NCI-H2029 (cell line): ENCODE results near the gene PRIMA1.

Source experiments
- DNase-seq: peaks from one replicate; lab custom pipeline; 2025; lab: John Stamatoyannopoulos, UW

Gene PRIMA1

DNA sequence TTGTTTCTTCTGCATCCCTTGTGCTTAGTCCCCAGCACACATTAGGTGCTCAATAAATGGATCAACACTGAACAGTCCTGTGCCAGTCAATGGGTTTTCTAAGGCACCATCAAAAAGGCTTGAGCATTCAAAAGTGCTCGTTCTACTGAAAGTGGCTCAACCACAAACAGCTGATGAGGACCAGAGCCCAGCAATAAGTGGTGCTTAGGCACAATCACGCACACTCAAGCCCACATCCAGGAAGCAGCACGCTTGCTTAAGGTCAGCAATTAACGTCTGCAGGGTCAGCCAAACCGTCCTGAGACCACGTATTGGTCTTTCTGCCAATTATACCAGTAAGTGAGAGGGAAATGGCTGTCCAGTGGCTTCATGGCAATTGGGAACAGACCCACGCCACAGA is 56.5 kb downstream of the PRIMA1 start:
- peak; percentile 71 for DNase-seq

DNA sequence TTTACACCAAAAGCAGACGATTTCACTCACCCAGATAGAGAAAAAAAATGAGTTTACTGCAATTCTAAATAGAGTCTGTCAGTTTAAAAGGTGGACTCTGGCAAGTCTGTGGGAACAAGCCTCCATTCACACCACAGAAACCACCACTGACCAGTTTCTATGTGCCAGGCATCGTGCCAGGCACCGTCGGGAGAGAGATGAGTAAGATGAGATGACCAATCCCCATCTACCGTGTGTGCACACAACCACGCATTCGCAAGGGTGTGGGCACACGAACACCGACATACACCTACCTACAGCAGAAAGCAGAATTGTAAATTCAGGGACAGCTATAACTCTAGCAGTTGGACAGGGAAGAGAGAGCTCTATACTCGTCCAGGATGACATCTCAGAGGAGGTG is 58.3 kb downstream of the PRIMA1 start:
- peak; percentile 15 for DNase-seq

DNA sequence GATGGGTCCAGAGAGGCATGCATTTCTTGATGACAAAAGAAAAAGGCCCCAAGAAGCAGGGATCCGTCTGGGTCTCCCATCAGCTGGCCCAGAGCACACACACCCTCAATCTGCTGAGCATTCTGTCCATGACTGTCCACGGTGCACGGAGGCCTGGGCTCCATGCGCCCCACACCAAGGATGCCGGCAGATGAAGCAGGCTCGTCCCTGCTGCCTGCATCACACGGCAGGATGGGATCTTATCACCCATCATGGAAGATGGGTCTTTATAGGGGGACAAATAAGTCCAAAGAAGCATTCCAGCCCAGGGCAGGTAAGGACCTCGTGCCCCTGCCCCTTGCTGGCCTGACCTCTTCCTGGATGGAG is 59.7 kb downstream of the PRIMA1 start:
- no peak for DNase-seq

DNA sequence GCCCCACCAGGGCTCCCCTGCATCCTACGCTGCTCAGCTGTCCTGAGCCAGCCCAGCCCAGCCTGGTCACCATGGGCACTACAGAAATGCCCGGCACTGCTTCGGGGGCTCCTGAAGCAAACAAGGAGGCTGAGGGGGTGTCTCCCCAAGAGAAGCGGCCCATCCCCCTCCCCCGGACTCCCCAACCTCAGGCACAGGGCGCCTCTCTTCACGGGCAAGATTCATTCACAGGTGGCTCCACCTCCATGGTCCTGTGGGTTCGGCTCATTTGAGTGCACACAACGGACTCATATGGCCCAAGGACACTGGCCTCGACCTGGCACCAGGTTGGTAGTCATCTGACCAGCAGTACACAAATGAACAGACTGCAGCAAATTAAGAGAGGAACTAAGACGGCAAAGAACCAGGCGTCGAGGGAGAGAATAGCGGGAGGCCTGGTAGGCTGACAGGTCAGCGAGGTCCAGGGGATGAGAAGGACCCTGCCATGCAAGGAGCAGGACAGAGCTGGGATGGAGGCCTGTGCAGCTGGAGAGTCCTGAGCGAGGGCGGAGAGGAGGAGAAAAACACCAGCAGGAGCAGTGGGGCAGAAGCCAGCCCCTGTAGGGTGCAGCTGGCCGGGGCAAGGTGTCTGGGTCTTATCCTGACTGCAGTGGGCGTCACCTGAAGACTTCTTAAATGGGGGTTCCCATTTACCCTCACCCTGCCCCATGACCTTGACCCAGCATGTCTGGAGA is 60.2 kb downstream of the PRIMA1 start:
- no peak for DNase-seq

DNA sequence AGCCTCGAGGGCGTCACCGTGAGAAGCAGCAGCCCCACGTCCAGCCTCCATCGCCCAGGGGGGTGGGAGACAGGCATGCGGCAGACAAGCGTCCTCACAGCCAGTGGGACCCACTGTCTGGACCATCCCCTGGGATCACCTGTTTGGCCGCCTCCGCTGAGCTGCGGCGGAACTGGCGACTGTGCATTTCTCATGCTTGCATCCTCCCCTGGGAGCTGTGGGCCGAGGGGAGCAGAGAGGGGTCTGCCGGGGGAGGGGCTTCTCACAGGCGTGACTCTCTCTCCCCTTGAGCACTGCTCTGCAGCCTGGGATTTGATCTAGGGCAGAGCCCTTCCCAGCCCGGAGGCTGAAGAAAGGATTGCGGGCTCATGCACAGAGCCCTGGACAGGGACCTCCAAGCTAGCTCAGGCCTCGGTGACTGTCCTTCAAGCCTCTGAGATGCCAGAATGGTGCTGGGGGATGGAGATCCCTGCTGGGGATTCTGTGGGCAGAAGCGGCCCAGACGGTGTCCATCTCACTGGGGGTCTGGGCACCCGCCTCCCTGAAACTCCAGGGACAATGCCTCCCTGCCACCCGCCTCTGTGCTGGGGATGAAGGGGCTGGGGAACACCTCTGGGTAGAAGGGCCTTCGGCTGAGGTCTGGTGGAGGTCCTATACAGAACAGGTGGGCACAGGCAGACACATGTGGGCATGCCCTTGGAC is 61.1 kb downstream of the PRIMA1 start:
- no peak for DNase-seq

DNA sequence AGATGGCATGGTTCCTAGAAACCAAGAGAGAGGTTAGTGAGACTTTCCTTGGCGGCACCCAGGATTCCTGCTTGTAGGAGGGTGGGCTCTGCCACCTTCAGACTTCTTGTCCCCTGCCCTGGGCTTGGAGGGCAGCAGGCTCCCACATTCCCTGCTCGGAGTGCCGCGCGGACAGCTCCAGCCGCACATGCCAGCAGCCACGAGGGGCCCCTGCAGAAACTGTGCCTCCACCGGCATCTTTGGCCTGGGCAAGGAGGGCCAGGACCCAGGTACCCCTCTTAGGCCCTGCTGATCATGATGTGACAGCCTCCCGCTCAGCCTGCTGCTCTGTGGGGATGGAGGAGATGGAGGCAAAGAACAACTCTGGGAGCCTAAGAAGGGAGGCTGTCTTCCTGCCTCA is 62.3 kb downstream of the PRIMA1 start:
- no peak for DNase-seq

DNA sequence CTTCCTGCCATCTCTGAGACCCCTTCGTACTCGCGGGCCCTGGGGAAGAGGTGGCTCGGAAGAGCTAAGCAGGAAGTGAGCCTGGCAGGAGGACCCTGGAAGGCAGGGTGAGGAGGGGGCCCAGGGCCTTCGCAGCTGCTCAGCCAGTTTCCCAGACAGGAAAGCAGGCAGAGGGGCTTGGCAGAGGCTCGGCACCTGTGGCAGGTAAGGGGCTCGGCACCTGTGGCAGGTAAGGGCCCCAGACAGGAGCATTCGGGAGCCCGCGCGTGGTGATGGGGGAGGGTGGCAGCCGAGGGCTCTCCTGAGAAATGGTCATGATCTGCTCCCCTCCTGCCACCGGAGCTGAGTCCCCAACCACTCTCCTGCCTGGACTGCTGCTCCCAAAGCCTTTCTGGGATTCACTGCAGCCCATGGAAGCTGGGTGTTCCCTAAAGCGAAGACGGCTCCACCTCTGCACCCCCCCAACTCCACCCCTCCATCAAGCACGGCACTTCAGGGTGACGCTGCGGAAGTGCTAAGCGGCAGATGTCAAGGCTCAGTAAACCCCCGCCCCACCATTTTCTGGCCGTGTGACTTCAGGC is 63.2 kb downstream of the PRIMA1 start:
- no peak for DNase-seq

DNA sequence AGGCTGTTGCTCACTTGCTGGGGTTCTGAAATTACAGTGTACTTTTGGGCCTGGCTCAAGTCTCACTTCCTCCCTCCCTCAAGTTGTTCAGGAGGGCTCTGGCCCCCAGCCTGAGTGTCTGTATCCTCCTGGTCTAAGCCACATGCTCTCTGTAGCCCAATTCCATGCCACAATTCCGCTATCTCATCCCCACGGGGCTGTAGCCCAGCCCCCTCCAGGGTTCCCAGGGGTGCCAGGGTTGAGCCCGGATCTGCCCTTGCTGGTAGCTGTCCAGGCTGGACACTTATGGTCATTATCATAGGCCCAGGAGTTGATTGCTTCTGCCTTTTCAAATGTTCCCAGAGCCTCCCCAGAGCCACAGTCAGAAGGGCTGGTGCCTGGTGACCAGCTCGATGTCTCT is 65.3 kb downstream of the PRIMA1 start:
- no peak for DNase-seq

DNA sequence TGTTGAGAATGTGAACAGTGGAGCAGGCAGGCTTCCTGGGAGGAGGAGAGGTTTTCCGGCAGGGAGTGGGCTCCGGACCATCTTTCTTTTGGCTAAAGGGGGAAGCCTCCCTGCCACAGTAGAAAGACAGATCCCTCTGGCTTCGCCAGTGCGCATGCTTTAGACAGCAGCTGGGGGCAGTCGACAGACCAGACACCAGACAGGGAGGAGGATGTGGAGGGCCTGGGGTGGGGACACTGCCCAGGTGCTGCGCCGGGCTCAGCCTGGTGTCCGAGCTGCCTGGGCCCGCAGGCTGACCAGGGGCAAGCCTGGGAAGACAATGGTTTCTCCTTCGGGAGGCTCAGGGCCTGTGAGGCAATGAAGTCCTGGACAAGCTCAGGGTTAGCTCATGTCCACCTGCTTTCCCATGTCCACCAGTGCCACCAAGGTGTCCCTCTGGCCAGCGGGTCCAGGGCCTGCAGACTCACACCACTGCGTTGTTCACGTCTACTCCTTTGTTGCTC is 67.3 kb downstream of the PRIMA1 start:
- DNase-seq = no peak

DNA sequence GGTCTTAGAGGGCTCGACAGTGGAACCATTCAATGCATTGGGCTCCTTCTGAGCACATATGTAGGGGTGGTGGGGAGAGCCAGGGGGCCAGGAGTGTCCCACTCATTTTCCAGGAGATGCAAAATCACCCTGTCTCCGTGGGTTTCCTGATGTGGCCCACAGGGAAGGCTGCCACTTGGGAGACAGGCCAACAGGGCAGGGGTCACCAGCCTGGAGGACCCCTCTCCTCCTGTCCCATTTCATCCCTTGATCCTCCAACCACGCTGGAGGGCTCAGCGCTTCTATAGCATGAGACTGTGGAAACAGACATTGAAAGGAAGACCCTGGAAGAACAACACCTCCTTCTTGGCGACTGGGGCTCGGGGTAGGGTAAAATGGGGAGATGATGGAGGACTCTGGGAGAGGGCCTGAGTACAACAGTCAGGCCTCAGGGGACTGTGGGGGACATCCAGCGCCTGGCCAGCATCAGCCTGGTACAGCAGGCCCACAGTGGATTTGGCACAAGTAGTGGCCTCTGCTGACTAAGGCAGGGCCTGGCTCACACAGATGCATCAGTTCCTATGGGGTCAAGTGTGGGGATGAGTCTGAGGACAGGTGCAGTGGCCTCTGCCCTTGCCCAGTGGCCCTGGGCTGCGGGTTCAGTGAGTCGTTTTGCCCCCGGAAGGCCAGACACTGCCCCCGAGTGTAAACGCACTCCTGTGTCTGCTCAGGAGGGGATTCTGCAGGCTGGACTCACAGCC is 68.0 kb downstream of the PRIMA1 start:
- no peak for DNase-seq

DNA sequence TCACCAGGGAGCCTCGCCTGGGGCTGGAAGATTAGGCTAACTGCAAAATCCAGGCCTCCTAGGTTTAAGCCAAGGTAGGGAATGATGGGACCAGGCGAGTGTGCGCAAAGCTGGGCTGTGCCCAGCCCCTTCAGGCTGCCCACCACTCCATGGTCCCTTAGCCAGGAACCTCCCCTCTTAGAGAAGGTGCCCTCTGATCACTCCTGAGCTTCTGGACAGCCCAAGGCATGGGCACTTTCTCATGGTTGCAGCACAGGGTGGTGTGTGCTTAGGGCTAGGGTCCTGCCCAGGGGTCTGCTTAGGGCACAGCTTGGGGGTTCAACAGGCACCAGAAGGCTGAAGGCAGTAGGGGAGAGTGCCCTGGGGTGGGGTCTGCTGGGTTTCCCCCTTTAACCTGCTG is 69.0 kb downstream of the PRIMA1 start:
- no peak for DNase-seq

DNA sequence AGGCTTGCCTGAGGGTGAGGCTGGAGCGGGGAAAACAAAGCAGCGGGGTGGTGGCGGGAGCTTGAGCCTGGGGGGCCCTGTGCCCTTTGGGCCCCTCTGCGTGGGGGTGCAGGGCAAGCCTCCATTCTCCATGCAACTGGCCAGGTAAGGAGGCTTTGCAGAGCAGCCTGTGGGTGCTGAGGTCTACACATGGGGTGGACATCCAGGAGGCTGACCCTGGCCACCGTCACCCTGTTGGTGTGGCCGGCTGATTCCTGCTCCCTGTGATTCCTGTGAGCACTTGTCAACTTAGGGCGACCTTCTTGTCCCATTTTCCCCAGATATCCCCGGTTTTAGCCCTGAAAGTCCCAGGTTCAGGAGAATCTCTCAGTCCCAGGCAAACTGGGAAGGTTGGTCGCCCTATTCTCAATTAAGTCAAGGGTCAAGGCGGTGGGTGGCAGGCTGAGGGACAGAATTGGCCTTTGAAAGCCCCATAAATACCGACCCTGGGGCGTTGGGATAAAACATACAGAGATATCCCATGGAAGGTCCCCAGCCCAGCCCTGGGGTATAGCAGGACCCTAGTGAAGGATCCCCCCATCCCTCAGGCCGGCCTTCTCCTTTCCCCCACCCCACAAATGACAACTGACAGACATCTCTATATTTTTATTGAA is 70.5 kb downstream of the PRIMA1 start:
- no peak for DNase-seq

DNA sequence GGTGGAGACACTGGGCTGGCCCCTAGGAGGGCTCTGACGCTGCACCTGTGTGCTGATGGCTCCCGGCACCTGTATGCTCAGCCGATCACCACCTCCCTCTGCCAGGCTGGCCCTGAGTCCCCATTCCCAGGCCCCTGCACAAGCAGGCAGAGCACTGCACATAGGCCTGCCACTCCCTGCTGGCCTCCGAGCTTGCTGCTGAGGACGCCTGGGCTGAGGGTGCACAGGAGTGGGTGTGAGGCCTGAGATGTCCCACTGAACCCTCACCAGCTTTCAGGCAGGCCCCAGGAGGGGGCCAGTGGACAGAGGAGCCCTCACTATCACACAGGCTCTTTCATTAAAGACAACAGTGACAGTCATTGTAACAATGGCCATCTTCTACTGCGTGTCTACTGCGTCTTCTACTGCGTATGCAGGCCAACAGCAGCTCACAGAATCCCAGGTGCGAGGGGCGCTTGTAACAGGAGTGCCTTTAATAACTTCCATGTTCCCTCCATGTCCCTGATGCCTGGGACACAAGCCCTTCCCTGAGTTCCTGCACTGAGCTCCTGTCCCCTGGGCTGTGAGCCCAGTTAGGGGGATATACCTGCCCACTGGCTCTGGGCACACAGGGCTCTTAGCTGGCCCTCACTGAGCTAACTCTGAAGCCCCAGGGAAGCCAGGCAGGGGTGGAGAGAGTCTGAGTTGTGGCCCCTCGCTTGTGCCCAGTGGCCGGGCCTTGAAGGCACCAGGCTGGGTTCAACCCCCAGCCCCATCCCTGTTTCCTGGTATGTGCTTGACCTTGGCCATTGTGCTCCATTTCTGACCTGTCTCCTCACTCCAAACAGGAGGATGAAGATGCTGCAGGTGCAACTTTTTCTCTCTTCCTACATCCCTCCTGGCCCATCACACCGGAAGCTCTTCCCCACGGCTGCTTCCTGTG is 71.3 kb downstream of the PRIMA1 start:
- no peak for DNase-seq

DNA sequence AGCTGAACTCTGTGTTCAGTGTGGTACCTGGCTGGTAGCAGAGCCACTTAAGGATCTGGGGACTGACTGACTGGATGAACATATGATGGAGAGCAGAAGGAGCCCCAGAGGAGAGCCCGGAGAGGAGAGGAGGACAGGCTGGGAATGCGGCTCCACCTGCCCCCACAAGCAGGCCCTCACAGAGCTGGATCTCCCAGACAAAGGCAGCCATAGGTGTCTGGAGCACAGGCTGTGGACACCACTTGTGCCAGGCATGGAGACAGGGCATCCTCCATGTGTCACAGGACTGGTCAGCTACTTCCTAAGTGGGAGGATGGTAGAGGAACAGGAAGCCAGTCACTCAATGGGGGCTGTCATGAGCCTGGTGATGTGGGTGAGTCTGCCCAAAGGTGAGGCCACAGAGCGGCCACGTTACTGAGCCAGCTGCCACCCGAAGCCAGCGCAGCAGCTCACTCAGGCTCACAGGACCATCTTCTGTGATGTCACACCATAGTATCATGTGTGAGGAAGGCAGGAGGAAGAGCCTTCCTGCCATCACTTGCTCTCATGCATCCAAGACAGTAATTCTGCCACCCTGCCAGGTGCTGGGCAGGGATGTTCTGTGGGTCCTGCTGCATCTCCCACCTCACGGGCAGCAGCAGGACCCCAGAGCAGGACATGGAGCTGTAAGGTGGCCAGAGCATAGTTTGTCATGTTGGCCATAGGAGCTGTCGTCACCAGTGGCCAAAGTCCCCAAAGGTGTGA is 72.1 kb downstream of the PRIMA1 start:
- no peak for DNase-seq

DNA sequence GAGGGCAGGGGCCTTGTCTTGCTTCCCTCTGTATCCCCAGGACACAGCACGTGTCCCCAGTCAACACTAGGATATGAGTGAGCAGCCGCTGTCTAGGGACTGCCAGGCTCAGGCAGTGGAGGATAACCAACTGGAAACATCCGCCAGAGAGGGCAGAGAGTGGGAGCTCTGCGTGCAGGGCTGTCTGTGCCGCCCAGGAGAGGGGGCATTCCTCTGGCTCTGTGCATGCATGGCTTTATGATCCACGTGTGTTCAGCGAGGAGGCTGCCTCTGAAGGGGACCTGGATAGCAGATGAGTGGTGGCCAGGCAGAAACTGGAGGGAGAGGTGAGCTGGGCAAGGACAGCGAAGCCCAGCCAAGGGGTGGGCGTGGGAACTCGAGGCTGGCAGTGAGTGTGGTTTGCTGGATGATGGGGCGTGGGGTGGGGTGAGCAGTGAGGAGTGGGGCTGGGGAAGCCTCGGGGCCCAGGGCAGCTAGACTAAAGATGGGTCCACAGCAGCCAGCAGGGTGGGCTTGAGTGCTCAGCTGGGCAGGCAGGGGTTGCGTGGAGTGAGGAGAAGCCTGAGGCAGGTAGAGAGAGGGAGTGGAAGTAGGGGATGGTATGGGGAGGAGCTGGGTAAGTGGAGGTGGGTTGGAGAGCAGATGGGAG is 72.9 kb downstream of the PRIMA1 start:
- DNase-seq = no peak

DNA sequence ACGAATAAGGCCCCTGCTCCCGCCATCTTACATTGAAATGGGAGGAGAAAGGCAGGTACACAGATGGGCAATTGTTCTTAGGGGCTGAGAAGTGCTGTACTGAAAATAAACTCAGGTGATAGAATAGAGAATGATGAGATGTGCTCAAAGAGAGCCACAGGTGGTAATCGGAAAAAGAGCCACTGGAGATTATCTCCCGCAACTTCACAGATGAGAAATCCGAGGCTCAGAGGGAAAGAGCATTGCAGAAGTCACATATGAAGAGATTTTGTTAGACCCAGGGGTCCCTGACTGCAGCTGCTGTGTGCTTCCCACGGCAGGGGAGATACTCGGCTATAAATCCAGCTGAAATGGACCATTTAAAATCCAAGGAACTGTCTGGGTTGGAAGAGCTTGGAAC is 73.7 kb downstream of the PRIMA1 start:
- no peak for DNase-seq

DNA sequence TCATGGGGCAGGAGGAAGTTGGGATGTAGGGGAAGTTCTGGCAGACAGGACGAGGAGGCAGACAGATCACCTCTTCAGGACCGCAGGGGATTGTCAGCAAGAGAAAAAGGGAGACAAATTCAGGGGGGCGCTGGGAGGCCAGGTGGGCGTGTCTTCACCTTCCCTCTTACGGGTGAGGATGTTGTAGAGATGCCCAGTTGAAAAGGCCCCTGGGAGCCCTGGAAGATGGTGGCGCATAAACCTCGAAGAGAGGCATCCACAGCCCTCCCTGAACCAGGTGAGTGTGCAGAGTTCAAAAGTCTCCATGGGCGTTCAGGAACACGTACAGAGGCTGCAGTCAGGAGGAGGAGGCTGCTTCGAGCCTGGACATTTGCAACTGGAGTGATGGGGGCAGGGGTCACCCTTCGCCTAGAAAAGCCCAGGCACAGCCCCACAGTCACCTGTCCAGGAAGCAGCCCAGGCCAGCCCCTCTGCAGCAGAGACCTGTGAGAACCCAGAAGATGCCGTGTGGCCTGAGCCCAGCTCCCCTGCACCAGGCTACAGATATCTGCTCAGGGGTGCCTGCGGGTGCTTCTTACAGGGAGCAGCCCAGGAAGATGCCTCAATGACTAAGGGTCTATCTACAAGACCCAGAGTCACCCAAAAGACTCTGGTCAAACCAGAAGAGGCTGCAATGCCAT is 74.4 kb downstream of the PRIMA1 start:
- DNase-seq = no peak

DNA sequence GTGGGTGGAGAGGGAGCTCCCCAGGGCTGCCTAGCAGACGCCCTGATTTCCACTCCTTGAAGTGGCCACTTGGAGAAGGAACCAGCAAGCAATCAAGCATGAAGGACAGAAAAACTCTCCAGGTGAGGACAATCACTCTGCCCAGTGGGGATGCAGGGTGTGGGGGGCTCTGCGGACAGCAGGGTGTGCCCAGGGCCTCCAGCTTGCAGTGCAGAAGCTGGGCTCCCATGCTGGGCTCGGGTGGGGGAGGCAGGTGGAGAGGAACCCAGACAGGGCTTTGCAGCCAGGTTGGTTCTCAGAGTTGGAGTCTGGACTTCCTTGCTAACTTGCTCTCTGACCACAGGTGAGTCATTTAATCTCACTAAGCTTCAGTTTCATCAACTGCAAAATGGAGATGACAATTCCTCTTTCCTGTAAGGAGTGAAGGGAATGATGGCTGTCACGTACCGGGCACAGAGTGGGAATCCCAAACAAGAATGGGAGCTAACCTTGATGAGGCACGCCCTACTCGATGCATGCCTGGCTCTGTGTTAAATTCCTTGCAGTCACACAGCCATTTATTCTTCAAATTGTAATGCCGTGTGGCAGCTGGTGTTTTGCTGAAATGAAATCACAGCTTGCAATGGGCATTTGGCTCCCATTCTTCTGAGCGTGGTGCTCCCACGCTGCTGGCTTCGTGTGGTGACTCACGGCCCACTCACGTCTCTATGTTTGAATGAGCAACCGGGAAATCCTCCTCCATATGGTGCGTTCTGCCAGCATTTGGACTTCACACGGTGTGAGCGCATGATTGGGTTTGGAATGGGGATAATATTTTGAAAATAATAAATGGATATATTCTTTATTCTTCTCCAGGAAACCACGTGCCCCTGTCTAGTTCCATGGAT is 75.2 kb downstream of the PRIMA1 start:
- no peak for DNase-seq
